ENCODE results near the gene MAGOH.

DNA sequence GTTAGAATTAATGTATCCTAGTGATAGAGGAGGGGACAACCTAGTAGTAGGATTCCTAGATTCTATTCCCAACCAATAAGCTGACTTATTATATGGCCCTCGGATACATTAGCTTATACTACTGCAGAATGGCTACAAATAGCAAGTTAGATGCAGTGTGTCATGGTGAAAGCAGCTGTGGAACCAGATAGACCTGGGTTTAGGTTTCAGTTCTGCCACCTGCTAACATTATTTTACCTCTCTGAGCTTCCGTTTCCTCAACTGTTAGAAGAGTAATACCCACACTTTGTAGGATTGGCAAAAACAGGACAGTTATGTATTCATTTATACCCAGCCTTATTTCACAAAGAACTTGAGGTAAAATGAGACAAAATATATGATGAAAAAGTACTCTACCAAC is 21.6 kb upstream of the MAGOH start:
- no peak for TF ChIP-seq POLR2A (IDR thresholded peaks at IDR 0.05; ENCODE audit: low read length)
- no peak for TF ChIP-seq GATA1 (IDR thresholded peaks at IDR 0.05; ENCODE audit: low read depth, low read length)

Measured in erythroblast (primary cell).